GM21526 (cell line): ENCODE results near the gene NINJ2.
"Not testable (repeated sequence)": the region's sequence is repeated elsewhere in the genome, so short reads cannot be mapped to it uniquely, and the experiment has no call there.

Experiments
- ATAC-seq: cut with Tn5 transposase; IDR thresholded peaks from one replicate; pipeline ENCODE4 v1.9.1; 2021; ENCODE audit warnings: moderate library complexity; ENCODE audit not compliant: unreplicated experiment, low FRiP score

Gene NINJ2

DNA sequence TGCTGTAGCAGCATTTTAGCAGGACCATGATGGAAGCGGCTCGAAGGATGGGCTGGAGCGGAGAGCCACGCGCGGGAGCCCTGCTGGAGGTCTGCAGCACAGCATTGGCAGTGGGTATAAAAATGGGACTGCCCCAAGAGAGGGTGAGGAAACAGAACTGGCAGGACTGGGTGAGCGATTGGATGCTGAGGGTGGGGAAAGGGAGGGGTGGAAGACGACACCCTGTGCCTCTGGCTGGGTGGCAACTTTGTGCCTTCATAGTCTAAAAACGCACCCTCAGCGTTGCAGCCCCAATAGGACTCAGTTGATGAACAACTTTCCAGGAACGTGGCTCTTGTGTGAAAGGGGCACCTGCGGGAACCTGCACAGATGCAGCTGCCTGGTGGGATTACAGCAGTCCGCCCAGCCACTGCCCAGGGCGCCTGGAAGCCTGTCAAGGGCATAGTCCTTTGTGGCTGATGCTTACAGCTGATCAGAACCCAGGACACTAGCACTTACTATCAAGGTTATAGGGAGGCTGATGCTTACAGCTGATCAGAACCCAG lies 73.0 kb downstream of the NINJ2 start:
- no peak for ATAC-seq

DNA sequence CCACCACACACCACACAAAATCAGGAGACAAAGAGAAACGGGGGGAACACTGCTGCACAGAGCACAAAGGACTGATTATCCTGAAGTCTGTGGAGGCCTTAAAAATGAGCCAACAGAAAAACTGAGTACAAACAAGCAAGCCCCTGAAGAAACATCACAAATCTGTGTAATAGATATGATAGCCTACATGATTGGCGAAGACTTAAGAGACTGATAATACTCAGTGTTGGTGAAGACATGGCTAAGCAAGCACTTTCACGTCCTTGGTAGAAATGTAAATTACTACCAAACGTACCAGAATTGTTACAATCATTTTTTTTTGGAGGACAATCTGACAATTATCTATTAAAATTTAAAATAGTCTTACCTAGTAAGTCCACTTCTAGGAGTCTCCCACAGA lies 74.6 kb downstream of the NINJ2 start:
- no peak for ATAC-seq

DNA sequence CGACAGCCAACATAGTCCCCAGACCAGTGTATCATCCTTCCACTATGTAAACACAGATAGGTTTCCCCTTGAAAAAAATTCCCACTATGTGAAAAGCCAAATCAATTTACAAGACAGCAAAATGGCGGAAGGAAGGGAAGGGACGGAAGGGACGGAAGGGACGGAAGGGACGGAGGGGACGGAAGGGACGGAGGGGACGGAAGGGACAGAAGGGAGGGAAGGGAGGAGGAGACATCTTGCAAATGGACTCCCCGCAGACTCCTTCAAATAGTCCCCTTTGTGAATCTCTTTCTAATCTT lies 75.3 kb downstream of the NINJ2 start:
- ATAC-seq: no peak

DNA sequence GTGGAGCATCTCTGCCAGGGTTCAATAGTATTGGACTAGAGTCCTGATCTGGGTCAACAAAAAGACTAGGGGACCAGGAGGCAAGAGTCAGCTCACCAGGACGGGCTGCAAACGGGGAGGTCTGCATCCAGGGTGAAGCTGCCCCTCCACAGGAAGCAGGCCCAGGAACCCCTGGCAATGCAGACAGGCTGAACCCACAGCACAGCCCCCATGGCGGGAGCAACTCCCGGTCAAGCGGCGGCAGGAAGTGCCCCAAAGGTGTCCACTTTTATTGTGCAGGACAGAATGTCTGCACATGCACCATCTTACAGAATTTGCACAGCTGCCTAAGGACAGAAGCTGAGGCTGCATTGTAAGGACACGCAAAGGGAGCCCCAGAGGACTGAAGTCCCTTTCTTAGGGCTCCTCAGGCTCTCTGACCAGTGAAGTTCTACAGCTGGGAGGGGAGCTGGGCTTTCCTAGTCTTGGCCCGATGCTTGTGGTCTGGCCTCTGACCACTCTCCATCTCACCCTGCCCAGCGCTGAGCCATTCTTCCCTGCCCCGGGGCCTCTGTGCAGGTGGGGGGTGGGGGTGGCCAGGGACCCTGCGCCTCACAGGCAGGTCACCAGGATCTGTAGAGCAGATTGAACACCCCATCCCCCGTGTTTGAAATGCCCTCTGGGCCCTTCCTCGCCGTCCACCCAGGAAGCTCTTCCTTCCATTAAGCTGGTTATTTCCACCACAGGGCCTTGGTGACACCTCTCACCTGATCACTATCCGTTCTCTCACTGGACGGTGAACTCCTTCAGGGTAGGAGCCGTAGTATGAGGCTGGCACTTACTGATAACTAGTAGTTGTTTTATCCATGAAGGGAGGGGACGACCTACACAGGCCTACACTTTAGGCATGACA lies 75.9 kb downstream of the NINJ2 start:
- no peak for ATAC-seq

GRCh38 chr12:586318-587071 lies 76.8 kb downstream of the NINJ2 start:
- no peak for ATAC-seq

DNA sequence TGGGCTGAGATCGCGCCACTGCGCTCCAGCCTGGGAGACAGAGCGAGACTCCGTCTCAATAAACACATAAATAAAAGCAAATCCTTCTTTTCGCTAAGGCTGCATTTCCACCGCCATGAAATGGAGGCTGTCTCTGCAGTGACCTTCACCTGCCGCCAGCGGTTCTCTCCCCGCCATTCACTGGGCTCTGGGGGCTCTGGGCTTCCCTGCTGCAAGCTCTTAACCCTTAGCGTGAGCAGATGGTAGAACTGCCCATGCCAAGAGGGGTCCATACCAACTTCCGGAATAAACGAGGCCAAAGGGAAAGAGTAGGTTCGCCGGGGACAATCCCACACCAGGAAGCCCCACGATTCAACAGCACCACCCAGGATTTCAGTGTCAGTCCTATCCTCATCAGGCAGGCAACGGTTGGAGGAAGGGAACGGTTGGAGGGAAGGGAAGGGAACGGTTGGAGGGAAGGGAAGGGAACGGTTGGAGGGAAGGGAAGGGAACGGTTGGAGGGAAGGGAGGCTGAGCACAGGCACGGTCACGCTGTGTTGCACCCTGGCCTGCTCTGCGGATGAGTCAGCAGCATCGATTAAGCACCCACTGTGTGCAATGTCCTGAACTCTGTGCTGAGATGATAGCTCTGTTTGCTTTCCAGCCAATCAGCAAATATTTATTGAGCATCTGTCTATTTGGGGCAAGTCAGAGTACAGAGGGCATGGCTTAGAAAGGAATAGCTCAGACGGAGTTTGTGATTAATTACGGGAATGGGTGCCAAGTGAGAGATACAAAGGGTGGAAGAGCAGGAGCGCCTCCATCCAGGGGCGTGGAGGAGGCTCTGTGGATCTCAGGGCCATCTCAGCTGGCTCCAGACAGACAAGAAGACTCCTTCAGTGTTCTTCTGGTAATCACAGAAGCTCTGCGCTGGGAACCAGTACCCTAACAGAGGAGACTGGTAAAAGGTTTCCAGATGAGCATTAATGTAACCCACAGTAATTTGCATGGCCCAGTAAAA lies 77.9 kb downstream of the NINJ2 start:
- no peak for ATAC-seq

DNA sequence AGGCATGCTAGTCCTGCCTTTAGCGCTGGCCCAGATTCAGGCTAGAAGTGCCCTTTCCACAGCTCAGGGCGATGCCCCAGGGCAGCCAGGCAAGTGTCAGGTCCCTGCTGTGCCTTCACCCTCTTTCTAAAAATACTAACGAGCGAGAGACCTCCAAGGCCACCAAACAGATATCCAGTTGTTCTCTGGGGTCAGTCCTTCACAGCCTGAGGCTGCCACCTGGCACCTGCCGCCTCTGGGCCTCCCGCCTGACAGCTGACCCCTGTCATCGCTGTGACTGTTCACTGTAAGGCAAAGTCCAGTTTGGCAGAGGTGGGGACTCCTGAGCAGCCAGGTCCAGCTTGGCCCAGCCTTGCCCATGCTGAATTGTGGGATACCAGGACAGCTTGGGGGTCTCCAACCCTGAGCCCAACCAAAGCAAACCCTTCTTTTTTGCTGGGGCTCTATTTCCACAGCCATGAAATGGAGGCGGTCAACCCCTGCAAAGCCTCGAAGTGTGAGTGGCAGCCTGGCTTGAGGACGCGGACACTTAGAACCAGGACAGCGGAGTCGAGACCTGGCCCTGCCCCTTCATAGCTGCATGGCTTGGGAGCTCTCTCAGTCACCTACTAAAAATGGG lies 79.9 kb downstream of the NINJ2 start:
- no peak for ATAC-seq

GRCh38 chr12:581746-582145 lies 81.5 kb downstream of the NINJ2 start:
- ATAC-seq: no peak

DNA sequence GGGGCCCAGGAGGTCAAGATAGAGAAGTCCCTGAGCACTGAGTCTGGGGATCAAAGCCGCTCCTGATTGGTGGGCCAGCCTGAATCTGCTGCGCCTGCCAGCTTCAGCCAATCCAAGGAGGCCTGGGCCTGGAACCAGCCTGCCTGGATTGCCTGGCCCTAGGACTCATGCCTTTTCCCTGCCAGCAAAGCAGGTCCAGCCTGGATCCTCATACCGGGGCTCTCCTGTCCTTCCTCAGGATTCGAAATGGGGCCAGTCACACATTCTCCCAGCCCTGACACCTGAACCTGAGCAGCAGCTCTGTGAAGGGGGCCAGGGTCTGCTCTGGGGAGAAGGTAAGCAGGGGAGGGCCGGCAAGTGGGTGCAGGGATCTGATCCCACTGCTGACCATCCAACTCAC lies 81.9 kb downstream of the NINJ2 start:
- no peak for ATAC-seq

DNA sequence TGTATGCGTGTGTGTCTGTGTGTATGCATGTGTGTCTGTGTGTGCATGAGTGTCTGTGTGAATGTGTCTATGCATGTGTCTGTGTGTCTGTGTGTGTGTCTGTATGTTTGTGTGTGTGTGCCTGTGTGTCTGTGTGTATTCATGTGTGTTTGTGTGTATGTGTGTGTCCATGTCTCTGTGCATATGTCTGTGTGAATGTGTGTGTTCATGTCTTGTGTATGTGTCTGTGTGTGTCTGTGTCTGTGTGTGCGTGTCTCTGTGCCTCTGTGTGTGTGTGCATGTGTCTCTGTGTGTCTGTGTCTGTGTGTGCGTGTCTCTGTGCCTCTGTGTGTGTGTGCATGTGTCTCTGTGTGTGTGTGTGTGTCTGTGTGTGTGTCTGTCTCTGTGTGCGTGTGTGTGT lies 82.4 kb downstream of the NINJ2 start:
- ATAC-seq: no peak

- ATAC-seq: no peak
Observed at GRCh38 chr12:579420-580110, 83.7 kb downstream of the NINJ2 start.

DNA sequence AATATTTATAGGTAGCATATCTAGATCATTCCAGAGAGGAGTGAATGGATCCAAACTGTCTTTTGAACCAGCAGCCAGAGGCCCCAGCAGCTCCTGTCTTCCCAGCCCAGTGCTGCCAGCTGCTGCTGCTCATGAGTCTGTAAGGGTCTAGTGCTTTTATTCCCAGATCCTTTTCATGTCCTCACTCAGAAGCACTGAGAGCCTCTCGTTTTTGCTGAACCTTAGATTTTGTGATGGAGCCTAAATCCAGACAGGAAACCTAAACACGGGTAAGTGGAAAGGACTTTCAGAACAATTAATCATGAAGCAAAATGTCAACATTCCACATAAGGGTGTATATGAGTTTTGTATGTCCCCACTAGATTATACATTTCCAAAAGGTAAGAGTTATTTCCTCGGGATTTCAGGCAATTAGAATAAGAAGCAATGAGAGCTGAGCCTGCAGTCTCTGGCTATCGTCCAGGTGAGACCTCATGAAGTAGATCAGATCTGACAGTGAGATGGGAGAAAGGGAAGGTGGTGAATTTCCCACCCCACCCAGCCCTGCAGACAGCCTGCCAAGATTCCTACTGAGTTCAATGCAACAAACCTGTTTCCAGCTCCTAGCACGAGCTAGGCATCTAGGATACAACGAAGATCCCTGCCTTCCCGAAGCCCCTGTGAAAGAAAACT lies 84.4 kb downstream of the NINJ2 start:
- no peak for ATAC-seq

GRCh38 chr12:577994-578747 lies 85.1 kb downstream of the NINJ2 start:
- ATAC-seq: not testable (repeated sequence)

DNA sequence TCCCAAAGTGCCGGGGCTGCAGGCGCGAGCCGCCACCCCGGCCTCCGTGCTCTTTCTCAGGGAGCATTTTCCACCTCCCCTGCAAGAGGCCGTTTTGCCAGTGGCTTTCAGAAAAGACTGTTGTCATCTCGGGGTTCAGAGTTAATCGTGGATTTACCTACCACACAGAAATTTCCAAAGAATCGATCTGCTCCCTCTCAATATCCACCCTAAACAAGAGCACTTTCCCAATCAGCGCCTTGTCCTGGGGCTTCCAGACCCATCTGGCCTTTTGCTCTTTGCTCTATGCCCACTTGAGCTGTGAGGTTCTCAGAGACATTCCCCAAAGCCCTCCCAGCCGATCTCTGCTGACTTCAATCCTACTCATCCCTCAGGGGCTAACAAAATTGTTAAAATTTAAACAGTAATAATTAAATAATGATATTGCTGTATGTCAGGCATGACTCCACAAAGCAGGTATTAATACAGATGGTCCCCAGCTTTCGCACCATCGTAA lies 86.6 kb downstream of the NINJ2 start:
- no peak for ATAC-seq

DNA sequence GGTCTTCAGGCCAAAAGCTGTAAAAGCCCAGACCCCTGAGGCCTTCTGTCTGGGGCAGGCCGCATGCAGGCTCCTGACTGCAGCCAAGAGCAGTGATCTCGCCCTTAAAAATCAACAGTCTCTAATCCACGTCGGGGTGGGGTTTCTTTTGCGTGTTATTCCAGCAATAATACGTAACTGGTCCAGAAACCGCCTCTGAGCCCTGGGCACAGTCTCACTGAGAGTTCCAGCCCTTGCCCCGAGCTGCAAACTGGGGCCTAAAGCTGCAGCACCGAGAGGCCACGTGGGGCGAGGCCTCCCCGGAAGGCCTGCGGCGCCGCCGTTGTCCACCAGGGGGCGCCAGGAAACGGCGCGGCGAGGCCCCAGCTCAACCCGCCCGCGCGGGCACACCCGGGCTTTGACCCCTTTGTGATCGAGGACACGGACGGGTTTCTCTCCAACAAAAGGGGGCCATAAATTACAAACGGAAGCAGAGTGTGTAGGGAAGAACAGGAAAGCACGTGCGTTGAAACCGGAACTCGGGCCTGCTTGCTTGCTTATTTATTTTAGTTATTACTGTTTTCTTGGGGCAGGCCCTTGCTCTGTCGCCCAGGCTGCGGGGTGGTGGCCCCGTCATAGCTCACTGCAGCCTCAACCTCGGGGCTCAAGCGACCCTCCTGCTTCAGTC lies 87.2 kb downstream of the NINJ2 start:
- no peak for ATAC-seq

DNA sequence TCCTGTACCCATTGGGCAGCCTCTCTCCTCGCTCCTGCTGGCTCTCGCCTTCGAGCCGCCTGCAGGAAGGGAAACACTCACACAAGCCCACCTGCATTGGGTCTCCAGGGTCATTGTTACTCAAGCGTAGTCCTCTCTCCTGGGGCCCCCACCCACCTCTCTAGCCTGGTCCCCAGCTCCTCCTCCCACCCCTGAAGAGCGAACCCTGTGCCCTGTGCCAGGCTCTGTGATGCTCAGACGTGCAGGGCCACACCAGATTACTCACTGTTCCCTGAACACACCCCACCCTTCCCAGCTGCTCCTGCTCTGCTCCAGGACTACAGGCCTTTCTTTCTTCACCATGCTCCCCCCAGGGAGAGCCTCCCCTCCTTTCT lies 88.1 kb downstream of the NINJ2 start:
- no peak for ATAC-seq

DNA sequence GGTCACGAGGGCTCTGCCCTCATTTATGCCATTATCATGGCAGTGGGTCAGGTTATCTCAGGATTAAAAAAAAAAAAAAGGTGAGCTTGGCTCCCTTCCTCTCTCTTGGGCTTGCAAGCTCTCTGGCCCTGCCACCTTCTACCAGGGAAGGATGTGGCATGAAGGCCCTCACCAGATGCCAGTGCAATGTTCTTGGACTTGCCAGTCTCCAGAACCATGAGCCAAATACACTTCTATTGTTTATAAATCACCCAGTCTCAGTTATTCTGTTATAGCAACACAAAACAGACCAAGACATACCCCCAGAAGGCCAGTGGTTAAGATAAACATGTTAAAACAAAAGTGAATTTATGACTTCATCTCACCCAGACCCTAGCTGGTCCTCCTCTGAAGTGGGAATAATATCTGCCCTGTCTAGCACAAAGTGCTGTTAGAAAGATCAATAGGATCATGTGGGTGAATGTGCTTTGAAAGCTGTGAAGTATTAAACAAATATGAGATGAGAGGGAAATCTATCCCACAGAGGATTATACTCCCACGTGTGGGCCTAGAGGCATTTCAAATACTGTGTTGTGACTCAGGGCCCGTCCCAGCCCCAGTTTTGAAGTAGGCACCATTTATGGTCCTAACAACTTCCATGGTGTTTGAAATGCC lies 88.6 kb downstream of the NINJ2 start:
- no peak for ATAC-seq
